Thyroid gland (tissue), 4 donors: ENCODE data around the gene ADCY5. TPM values are rescaled to one million over a fixed set of nuclear protein-coding genes. Genes with fewer than 3 reads are reported as not detected.

ENCODE experiments used
- DNase-seq, 2 donors: peaks; one replicate each; pipeline ENCODE4 v3.0.0-alpha.2; 2019
- H3K27ac ChIP-seq, 3 donors: fragments of 200-600 bp; sonication (generic); 1 replicate in 2 of 3; 2 replicates in 1 of 3; pipeline ENCODE4 v1.5.1; 2016 to 2019; ENCODE audit warnings: mild to moderate bottlenecking in 1 of 3, moderate library complexity in 1 of 3
- H3K27me3 ChIP-seq: fragments of 200-600 bp; sonication (generic); one replicate; pipeline ENCODE4 v1.5.1; 2019
- H3K36me3 ChIP-seq, 2 donors: fragments of 200-600 bp; sonication (generic); one replicate each; pipeline ENCODE4 v1.5.1; 2016 to 2019
- H3K4me1 ChIP-seq, 2 donors: fragments of 200-600 bp; sonication (generic); one replicate each; pipeline ENCODE4 v1.5.1; 2017 to 2019
- H3K4me3 ChIP-seq, 3 donors: fragments of 200-600 bp; sonication (generic); replicated peaks in 1 of 3; 1 replicate in 2 of 3; 2 replicates in 1 of 3; pipeline ENCODE4 v1.5.1; 2016; ENCODE audit warnings: mild to moderate bottlenecking in 1 of 3
- H3K9me3 ChIP-seq: fragments of 200-600 bp; sonication (generic); one replicate; pipeline ENCODE4 v1.5.1; 2017
- POLR2A ChIP-seq, 2 donors: fragments of 450-650 bp; IDR thresholded peaks; one replicate each; pipeline ENCODE4 v1.6.1; 2017; ENCODE audit warnings: antibody characterized with exemption in 2 of 2, mild to moderate bottlenecking in 2 of 2, moderate library complexity in 1 of 2
- WGBS, 2 donors: methylation state at CpG; one replicate each; pipeline ENCODE4 v1.1.5; 2017; 5-methylcytosine and 5-hydroxymethylcytosine counted together
- intact Hi-C: fragments of 100-400 bp; cut with DNase I; formaldehyde crosslinking; loops from one replicate; pipeline ENCODE4 v1.15.1; 2023
- total RNA-seq, 4 donors: library from RNA; depleted of rRNA; stranded (reverse); fragments of >200 nt; gene quantifications; one replicate each; pipeline ENCODE4 v1.2.3, GENCODE V29; 2016
- TF ChIP-seq, protein P1 (sequence below), 6 experiments: fragments of 200-600 bp in 3 of 6; fragments of 450-650 bp in 3 of 6; sonication (generic) in 3 of 6; IDR thresholded peaks; one replicate each; pipeline ENCODE4 v1.5.1; 2016 to 2019; ENCODE audit warnings: antibody characterized with exemption in 6 of 6, mild to moderate bottlenecking in 2 of 6, inconsistent platforms in 1 of 6, moderate library complexity in 1 of 6

Gene ADCY5
- total RNA-seq, 4 donors from 2014 or later, result 0.78 to 2.7 (median 1.8) TPM

DNA sequence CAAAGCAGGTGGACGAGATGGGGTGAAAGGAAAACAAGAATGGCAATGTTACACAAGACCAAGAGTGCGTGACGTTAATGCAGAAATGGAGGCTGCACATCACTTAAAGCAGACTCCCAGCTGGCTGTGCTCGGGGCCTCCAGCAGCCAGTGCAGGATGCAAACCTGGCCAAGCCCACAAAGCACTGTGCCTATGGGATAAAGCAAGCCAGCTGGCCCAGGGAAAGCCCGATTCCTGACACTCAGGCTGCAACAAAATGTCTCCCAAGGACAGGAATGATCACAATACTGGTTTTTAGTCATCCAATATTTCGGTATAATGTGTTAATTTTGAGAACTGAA lies 161.0 kb downstream of the ADCY5 start:
- H3K9me3 ChIP-seq, result no peaks in the 10 kb centered on the region
- TF ChIP-seq, protein P1, sequence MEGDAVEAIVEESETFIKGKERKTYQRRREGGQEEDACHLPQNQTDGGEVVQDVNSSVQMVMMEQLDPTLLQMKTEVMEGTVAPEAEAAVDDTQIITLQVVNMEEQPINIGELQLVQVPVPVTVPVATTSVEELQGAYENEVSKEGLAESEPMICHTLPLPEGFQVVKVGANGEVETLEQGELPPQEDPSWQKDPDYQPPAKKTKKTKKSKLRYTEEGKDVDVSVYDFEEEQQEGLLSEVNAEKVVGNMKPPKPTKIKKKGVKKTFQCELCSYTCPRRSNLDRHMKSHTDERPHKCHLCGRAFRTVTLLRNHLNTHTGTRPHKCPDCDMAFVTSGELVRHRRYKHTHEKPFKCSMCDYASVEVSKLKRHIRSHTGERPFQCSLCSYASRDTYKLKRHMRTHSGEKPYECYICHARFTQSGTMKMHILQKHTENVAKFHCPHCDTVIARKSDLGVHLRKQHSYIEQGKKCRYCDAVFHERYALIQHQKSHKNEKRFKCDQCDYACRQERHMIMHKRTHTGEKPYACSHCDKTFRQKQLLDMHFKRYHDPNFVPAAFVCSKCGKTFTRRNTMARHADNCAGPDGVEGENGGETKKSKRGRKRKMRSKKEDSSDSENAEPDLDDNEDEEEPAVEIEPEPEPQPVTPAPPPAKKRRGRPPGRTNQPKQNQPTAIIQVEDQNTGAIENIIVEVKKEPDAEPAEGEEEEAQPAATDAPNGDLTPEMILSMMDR (IDR thresholded peaks at IDR 0.05), result no peak
- no peak for TF ChIP-seq POLR2A (IDR thresholded peaks at IDR 0.05)
- no peak for DNase-seq
- no peaks in the 10 kb centered on the region for H3K4me1 ChIP-seq
- intact Hi-C loops, result no loop called here
- H3K36me3 ChIP-seq, result no peaks in the 10 kb centered on the region
- H3K4me3 ChIP-seq, result no peak overlapping the region
- H3K27me3 ChIP-seq, result no peaks in the 10 kb centered on the region
- 45 to 50% methylated on average over 6 of the region's 6 CpGs for WGBS, 2 donors
- no peak overlapping the region for H3K27ac ChIP-seq

DNA sequence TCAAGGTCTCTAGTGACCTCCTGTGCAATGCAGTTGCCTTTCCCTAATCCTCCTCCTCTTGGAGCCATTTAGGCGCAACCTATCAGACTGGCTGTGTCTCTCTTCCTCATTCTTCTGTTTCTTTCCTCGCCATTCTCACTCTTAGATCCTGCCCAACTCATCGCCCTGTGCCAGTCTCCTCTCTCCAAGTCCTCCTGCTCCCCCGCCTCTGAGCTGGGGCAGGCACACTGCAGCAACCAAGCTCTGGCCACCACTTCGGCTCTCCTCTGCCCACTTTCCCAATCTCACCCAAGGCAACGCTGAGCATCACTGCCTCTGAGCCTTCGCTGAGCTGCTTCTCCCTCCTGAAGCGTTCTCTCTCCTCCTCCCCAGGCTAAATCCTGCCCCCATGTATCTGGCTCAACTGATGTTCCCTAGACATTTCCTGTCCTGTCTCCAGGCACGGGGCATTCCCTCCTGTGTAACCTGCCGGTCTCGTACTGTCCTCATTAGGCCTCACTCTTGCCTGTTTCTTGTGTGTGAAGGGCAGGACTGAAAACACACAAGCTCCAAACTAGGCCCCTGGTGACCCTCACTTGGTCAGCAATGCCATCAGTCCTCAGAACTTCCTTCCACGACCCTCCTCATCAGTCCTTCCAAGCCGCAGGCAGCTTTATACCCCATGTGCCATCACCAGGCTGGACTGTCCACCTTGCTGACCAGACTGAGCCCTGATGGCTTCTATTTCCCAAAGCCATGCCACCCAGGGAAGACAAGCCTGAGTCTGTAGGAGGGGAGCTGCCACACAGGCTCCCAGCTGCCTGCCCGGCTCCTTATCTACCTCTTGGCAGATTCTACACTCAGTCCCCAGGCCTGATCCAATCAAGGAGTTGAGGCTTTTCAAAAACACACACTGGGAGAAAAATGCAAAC lies 161.6 kb downstream of the ADCY5 start:
- no peak overlapping the region for H3K4me3 ChIP-seq
- no peak overlapping the region for H3K27ac ChIP-seq
- no peak for TF ChIP-seq POLR2A (IDR thresholded peaks at IDR 0.05)
- TF ChIP-seq, protein P1 (IDR thresholded peaks at IDR 0.05), result no peak
- no peaks in the 10 kb centered on the region for H3K36me3 ChIP-seq
- H3K27me3 ChIP-seq, result no peaks in the 10 kb centered on the region
- no peaks in the 10 kb centered on the region for H3K4me1 ChIP-seq
- H3K9me3 ChIP-seq, result no peaks in the 10 kb centered on the region
- DNase-seq, result no peak
- intact Hi-C loops, result no loop called here
- WGBS, 2 donors, result 89% methylated on average over 14 of the region's 14 CpGs

DNA sequence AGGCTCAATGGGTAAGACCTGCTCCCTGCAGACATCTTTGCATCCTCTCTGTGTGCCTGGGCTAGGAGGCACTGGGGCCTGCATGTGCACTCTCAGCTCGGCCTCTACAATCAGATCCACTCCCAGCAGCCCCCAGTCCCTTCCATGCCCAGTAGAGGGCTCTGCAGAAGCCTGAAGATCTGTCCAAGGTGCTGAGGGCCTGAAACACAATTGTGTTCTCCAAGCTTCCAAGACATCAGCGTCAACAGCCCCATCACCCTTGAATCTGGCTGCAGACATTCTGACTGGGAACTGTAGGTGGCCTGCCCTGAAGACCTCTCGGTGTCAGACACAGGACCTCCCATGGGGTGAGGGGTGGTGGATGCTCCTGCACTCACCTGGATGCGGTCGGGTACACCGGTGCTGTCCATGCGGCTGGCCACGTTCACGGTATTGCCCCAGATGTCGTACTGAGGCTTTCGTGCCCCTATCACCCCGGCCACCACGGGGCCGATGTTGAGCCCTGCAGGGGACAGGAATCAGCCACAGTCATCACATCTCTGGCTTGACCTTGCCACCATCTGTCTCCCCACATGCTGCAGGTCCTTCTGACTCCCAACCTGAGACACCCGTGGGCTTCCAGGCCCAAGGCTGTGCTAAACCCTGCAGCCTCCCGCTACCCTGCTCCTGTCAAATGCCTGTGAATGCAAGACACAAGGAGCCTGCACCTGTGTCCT lies 162.4 kb downstream of the ADCY5 start:
- WGBS, 2 donors, result 78 to 83% methylated on average over 8 to 11 of the region's 16 CpGs
- Histone ChIP-seq H3K27ac (no peak overlapping the region), H3K4me1 (no peaks in the 10 kb centered on the region), H3K4me3 (no peak overlapping the region), H3K27me3 (no peaks in the 10 kb centered on the region), H3K9me3 (no peaks in the 10 kb centered on the region), H3K36me3 (no peaks in the 10 kb centered on the region)
- DNase-seq, result peak; percentile 20 to 35
- intact Hi-C loops, result no loop called here
- TF ChIP-seq, protein P1 (IDR thresholded peaks at IDR 0.05), result peak in 3 of 6 experiments; percentile 33 to 59 (median 35)
- TF ChIP-seq POLR2A (IDR thresholded peaks at IDR 0.05), result no peak

DNA sequence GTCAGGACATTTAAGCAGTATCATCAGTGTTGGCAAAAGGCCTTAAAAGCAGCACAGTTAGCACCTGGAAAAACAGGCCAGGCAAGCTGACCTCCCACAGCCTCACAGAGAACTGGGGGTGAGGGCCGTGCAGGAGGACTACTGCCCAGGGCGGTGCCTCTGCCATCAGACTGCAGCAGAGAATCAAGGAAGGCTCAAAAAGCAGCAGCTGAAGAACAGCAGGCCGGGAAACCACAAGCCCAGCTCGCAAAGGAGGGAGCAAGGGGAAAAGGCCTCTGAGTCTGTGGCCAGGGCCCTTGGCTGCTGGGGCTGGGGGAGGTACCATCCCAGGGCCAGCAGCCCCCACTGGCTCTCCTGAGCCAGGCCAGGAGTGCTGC lies 163.0 kb downstream of the ADCY5 start:
- intact Hi-C loops, result no loop called here
- no peak overlapping the region for H3K27ac ChIP-seq
- 63 to 78% methylated on average over 3 to 4 of the region's 4 CpGs for WGBS, 2 donors
- no peaks in the 10 kb centered on the region for H3K36me3 ChIP-seq
- TF ChIP-seq POLR2A (IDR thresholded peaks at IDR 0.05), result no peak
- TF ChIP-seq, protein P1 (IDR thresholded peaks at IDR 0.05), result no peak
- no peak overlapping the region for H3K4me3 ChIP-seq
- H3K27me3 ChIP-seq, result no peaks in the 10 kb centered on the region
- H3K9me3 ChIP-seq, result no peaks in the 10 kb centered on the region
- no peaks in the 10 kb centered on the region for H3K4me1 ChIP-seq
- DNase-seq, result no peak

DNA sequence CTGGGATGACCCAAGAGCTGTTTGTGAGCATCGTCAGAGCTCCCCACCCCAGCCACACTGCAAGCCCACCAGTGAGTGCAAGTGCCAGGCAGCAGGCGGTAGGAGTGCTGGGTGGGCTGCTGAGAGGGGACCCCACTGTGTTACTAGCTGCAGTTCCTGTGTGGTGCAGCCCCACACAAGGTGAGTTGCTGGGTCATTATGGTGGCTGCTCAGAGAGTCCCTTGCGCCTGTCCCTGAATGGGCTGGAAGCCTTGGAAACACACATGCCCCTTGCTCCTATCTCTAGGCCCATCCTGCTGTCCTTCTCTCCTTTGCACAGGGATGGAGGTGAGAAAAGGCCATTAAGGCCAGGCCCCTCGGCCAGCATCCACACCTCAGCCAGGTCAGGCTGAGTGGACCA lies 163.4 kb downstream of the ADCY5 start:
- no peaks in the 10 kb centered on the region for H3K27me3 ChIP-seq
- H3K4me3 ChIP-seq, result no peak overlapping the region
- no peak overlapping the region for H3K27ac ChIP-seq
- 83 to 85% methylated on average over 4 of the region's 4 CpGs for WGBS, 2 donors
- no peaks in the 10 kb centered on the region for H3K36me3 ChIP-seq
- intact Hi-C loops, result no loop called here
- TF ChIP-seq POLR2A (IDR thresholded peaks at IDR 0.05), result no peak
- TF ChIP-seq, protein P1 (IDR thresholded peaks at IDR 0.05), result no peak
- no peak for DNase-seq
- H3K4me1 ChIP-seq, result no peaks in the 10 kb centered on the region
- no peaks in the 10 kb centered on the region for H3K9me3 ChIP-seq
